GM03348 (cell line): ENCODE measurements around the gene NCAM1.

ENCODE experiments used
- DNase-seq: peaks from one replicate; pipeline ENCODE4 v3.0.0; 2012; ENCODE audit warnings: low spot score

Gene NCAM1

DNA sequence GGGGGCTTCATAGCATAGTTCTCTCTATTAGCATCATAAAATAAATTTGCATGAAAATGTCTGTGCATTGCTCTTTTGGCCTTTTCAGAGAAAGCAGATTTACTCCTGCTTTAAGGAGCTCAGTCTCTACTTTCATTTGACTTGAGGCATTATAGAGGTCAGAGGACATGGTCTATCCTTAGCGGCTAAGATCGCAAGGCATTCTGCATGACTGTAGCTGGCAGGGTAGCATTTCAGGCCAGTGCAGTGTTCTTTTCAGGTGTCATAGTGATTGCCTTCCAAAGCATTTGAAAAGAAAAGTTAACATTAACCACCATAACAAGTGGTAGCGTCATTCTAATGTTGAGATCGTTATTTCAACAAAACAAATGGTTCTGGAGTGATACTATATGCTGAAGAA is 126.5 kb downstream of the NCAM1 start:
- no peak for DNase-seq

DNA sequence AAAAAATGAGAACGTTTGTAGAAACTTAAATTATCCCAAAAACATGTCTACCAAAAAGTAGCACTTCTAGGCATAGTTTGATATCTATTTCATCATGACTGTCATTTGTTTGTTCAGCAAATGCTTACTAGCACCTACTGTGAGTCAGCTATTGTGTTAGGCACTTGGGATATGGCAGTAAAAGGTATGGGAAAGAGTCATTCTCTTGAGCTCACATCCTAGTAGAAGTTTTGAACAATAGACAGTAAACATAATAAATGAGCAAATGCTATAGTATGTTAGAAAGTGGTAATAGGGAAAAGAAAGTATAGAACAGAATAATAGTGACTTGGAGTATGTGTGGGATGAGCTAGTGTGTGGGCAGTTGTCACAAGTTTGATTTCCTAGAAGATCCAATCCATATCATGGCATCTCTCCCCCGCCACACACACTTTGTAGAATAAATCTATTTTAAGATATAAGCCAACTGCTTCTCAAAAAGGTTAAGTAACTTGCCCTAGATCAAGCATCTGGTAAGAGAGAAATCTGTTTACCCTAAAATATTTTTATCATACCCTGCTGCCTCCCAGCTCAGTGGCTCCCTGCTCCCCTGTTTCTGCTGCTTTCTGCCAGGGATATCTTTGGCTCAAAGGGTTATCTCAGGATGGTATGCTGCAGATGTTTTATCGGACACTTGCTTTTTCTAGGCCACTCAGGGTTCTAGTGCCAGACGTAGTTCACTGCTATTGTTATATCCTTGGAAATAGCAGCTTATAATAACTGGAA is 129.7 kb downstream of the NCAM1 start:
- DNase-seq: no peak

DNA sequence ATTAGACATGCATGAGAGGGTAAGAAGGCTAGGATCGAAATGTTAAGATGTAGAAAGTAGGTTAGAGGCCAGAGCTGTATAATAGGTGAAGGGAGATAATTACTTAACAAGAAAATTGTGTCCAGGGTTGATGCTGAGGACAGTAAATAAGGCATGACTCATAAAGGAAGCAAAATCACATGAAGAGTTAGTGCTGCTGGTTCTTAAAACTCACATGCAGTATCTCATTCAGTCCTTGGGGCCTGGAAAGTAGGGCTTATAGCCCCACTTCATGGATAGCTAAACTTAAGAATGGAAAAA is 130.2 kb downstream of the NCAM1 start:
- no peak for DNase-seq

DNA sequence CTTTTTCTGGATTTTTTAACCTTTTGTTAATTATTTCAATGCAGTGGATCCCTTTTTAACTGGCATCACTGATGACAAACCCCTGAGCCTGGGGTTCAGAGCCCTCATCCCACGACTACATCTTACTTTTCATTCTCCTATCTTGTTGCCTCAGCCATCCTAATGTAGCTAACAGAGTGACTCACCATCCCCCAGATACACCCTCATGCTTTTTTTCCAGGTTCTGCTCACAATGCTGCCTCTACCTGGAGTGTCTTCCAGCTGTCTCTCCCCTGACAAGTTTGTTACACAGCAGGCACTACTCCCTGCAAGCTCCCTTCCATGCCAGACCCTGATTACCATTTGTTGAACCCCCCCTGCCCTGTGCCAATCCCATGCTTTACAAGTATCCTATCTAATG is 135.4 kb downstream of the NCAM1 start:
- DNase-seq: no peak

DNA sequence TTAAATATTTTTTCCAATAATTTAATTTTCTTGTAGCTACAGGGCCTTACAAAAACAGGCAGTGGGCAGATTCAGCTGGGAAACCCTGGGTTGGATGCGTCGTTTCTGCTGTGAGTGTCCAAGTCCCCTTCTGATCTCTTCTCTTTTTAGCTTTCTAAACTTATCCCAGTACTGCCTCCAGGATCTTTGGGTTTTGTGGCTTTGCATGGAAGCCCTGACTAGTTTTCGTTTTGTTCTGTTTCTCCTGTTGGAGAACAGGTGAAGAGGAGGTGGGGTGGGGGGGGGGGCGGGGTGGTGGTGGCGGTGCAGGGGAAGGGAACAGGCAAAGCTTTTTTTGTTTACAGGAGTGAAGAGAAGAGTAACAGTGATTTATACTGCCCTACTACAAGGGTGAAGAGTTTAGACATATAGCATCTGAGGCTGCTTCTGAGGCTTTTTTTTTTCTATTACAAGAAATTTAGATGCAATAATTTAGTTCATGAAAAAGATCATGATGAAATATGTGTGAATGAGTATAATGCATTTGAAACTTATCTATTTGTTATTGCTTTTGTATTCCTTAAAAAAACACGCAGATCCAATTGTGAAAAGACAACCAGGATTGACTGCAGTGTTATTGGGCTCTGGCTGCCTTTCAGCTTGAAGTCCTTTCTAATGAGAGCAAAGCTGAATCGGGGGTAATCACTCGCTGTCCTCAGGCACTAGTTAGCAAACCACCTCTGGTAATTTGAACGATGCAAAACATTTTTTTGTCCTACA is 142.9 kb downstream of the NCAM1 start:
- DNase-seq: no peak

DNA sequence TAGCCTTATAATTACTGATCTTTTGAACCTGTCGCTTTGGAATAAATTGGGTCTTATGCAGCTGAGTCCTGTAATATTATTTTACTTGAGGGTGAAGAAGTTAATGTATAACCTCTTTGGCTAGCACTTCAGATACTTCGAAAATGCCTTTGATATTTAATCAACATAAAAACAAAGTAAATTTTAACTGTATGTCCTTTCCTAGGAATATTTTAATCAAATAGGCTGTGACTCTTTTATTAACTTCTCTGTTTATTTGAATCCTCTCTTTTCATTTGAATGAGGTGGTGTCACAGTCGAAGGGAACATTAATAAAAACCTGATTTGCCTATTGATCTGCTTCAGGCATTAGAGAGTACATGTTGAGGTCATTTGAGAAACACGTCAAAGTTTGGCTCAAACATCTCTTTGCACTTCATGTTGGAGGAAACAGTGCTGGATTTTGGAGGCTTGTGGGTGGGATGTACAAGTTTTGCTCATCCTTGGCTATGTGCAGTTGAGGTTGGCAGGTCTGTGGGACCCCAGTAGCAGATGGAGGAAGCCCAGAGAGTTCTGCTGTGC is 143.6 kb downstream of the NCAM1 start:
- DNase-seq: no peak

DNA sequence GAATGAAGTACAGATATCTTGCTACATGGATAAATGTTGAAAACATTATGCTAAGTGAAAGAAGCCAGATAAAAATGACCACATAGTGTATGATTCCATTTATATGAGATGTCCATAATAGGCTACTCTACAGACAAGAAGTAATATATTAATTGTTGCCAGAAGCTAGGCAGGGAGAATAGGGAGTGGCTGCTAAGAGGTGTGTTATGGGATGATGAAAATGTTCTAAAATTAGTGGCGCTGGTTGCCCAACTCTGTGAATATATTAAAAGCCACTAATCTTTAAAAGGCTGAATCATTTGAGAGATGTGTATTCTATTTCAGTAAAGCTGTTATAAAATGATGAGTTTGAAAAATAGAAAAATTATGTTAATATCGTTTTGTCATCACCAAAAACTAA is 144.4 kb downstream of the NCAM1 start:
- DNase-seq: no peak

DNA sequence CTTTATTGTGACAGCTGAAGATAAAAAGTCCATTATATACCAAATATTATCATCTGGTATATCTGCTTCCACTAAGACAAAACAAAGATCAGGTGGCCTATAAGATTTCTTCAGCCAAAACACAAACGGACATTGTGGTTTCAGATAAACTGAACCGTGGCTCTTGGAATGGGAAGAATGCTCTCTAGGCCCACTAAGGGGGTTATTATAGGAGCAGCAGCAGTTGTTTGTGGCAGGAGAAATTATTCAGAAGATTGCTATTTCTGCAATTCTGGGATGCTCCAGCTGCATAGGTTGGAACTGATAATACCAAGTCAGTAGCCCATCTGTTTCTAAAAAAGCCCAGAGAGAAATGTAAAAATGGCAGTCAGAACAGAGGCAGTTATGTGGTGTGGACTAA is 145.3 kb downstream of the NCAM1 start:
- DNase-seq: peak; percentile 67

DNA sequence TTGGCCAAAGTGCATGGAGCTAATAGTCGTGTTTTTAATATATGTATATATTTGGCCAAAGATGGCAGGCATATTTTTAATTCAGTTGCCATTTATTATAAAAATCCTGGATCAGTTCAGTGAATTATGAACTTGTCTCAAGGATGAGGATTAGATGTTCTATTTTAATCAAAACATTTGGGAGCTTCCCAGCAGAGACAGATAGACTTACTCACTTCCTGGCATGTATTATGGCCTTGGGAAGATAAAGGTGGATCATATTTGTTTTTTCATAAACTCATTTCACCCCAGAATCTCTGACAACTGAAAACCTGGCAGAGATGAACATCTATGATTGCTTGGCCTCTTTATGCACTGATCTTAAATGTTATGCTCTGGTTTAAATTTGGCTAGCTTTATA is 148.8 kb downstream of the NCAM1 start:
- DNase-seq: no peak

DNA sequence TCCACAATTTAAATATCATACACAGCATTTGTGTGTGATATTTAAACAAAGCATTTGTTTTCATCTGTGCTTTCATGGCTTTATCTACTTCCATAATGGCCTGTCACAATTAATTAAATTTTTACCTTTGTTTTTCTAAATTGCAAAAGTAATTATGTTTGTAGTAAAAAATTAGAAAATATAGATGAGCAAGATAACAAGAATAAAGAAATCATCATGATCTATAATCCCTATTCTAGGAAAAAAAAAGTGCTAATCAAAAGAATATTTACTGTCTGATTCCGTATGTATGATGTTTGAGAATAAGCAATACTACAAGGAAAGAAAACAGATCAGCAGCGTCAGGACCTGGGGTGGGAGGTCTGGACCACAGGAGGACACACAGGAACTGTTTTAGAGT is 149.9 kb downstream of the NCAM1 start:
- DNase-seq: no peak

DNA sequence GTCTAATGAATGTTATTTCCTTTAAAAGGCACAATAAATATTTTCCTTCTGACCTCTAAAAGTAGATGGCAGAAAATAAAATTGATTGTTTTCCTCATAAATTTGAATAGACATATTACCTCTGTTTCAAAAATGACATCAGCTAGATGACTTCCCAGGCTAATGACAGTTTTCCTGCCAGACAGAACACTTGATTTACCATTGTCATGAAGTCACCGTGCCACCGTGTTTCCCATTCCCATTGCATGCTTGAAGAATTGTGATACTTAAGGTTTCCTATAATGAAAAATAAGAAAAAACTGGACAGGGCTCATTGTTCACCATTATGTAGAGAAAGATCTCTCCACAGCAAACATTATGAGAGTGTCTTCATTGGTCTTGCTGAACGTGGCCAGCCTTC is 151.1 kb downstream of the NCAM1 start:
- no peak for DNase-seq

DNA sequence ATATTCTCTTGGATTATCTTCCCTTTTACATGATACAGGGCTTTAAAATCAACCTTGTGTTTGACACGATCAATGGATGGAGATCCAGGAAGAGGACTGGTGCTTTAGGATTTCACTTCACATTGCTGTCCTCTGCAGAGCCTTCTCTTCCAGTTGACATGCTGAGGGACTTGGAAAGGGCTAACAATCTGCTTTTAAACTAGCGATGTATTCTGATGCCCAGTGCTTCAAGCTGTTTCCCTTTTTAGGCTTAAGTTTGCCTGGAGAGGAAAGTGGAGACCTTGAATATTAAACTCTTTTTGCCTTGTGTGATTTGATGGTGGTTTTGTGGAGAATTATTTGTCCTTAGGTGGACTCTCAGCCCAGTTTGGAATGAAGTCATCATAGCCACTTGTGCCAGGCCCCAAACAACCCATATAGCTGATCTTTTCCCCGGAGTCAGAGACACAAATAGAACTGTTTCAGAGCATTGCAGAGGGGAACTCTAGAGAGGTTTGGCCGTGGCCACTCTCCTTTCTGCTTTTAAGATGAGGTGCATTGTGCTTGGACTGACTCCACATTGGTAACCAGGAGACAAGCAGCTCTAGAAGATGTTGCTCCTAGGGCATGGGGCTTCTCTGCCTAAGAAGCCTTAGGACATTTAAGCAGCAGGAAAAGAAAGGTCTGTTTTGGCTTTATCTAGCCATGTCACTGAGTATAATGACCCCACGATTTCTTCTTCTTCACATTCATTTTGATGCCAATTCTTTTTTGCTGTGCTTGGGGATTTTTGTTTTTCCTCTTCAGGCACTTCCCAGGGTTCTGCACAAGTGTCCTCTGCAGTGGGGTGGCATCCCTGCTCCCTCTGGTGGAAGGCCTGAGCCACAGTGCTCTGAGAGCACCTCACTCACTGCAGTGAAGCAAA is 152.8 kb downstream of the NCAM1 start:
- peak; percentile 79 for DNase-seq

DNA sequence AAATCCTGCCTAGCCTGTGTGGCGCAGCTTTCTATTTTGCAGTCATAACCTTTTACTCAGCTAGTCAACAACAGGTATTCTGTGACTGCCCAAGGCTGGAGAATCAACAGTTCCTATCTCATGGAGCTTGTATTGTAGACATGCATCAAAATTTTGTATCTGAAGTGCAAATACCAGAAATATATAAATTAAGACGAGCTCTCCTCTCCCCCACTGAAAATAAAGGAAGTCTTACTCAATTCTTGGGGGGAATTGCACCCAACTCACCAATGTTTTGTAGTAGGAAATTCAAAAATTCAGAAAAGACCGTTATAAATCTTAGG is 153.4 kb downstream of the NCAM1 start:
- no peak for DNase-seq

DNA sequence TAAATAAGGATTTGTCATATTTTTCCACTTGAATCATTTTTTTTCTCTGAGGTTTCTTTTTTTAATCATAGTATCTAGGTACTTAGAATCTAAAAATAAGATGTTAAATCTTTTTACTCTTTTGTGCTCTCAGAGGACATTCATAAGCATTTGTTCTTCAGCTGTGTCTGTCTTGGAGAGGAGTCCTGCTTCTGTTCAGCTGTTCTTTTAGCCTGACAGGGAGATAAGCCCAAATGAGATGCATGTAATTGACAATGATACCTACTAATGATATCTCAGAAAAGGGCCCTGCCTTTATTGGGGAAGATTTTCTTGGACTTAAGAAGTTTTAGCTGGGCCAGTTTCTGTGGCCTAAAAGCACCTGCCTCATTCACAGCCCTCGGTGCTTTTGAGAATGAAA is 156.9 kb downstream of the NCAM1 start:
- no peak for DNase-seq

DNA sequence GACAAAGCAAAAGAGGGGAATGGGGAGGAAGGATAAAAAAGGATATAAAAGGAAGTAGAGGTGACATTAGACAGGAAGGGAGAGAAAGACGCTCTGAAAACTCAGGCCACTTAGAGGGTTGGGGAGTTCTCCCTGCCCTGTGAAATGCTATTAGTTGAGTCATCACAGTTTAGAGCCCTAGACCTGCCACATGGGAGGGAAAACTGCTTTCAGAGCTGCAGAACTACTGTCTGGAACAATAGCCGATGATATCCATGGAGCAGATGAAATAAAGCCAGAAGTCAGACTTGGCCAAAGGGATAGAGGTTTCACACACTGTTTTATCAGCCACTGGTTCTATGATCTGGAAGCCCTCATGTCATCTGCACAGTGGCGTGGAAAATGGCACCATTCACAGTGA is 157.9 kb downstream of the NCAM1 start:
- no peak for DNase-seq

DNA sequence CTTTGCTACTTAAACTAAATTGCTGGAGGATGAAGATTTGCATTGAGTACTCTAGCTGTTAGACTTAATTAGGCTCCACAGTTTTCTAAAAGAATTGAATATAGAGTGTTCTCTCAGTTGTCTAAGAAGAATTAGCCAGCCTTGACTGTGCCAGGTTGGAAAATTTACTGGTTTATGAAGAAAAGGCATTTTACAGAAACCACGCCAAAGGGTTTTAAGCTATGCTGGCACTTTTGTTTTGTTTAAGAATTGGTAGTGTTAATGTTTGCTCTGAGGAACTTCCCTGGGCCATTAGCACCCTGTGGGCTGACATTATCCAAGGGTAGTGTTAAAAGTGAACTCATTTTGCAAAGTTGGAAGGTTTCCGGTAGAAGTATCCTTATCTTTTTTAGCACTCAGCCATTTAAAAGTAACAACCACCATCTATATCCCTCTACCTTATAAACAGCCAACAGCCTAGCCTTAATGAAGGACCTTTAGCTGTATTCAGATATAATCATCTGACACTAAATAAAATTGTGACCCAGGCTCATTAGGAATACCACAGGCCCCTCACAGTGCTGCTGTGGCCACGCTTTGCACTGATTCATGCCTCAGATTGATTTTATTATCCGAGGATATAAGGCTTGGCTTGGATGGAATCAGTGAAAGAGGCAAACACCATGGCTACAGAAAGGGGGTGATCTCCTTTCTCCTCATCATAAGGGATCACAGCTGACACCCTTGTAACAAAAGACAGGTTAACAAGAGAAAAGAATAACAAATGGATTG is 158.9 kb downstream of the NCAM1 start:
- DNase-seq: no peak

DNA sequence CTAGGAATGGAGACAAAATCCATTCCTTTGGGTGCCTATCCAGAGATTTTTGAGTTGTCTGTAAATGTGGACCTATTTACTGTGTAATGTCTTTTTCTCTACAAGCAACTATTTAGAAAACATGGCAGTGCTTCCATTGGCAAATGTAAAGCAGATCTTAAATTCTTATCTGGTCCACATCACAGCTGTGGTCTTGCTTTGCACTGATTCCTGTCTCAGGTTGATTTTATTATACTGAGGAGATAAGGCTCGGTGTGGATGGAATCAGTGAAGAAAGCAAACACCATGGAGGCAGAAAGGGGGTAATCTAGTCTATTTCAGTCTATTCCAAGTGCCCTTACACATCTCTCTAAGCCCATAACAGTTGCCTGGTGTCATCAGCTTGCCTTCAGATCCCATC is 160.5 kb downstream of the NCAM1 start:
- DNase-seq: no peak

DNA sequence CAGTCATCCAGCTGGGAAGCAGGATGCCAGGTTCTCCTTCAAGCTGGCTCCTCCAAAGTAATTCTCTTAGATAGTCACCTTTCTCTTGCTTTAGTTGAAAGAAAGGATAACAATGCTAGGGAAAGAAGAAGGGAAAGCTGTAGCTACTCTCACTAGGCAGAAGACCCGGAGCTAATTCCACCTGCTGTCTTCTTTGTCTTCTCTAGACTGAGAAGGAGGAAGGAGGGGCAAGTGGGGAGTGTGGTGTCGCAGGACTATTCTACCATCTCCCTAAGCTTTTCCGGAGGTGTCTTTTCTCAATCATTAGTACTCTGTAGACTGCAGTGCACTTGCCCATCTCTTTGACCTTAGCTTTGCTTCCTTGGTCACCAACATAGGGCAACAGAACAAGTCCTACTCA is 162.8 kb downstream of the NCAM1 start:
- DNase-seq: no peak

DNA sequence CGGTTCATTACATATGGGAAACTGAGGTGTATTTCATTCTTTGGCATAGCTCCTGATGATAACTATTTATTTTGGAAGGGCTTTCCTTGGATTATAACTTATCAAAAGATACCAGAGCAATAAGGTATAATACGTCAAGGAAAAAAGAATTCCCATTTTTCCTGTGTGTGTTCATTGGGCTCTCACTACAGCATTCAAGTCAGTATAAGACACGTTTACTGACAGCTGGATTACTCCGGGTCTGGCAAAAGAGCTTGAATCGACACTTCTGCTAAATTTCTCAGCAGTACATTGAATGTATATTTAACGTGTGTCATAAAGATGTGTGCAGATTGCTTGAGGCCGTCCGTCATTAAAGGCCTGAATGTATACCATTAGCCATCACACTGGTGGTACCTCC is 163.4 kb downstream of the NCAM1 start:
- DNase-seq: no peak

DNA sequence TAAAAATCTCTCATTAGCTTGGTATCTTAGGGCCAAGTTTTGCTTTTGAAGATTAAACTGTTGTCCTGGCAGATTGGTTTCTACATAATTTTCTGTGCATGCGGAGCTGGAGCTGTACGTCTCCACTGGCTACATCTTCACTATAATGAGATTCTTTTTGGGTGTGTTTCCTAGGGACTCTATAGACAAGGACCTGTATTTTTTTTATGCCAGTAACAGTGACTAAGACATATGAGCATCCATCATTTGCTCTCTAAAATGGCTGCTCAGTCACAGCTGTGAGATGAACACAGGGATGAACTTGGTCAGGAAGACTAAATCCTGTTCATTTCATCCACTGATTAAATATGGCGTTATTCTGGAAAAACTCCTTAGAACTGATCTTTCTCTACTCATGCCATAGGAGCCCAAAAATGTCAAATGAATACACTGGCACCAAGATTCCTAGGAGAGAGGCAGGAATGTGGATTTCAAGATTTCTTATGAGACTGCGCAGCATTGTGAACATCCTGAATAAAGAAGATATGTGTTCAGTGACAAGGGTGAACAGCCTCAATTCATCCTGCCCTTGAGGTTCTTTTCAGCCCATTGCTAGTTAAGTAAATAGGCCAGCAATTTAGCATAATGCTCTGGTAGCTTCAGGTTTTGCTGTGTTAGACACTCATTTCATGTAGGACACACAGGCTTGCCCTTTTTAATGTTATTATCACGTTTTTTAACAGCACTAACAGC is 168.2 kb downstream of the NCAM1 start:
- DNase-seq: no peak

DNA sequence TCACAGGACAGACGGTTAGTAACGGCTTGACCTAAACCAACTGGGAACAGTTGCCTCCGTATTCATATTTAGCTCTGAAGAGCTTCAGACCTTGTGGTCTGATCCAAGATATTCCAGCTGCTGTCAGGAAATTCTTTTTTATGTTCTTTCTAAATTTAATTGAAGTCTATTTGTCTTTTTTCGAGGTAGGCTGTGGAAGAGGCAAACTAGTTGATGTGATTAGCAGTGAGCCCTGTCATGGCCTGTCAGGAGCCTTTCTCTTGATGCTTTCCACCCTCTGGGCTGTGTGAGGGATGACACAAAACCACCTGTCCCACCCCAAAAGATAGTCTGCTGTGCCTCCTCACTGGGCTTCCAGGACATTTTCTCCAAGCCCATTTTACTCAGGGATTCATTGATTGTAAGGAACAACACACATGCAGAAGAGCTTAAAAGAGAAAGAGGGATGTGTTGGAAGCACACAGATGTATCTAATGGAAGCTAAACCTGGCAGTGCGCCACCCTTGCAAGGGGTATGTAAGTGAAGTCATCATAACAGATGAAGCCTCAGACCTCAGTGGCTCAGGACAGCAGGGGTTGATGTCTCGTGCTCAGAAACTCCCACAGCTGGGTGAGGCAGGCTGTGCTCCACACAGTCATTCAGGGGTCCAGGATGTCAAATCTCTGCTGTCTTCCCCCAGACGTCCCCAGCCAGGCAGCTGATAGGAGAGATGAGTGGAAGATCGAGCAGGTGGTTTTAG is 170.0 kb downstream of the NCAM1 start:
- no peak for DNase-seq
